ENCODE measurements around the gene ENPP7. TPM values are rescaled to one million over a fixed set of nuclear protein-coding genes. Genes with fewer than 3 reads are reported as not detected.

ENPP7 gene
- total RNA-seq, 1 experiment from 2014 or later = not detected

DNA sequence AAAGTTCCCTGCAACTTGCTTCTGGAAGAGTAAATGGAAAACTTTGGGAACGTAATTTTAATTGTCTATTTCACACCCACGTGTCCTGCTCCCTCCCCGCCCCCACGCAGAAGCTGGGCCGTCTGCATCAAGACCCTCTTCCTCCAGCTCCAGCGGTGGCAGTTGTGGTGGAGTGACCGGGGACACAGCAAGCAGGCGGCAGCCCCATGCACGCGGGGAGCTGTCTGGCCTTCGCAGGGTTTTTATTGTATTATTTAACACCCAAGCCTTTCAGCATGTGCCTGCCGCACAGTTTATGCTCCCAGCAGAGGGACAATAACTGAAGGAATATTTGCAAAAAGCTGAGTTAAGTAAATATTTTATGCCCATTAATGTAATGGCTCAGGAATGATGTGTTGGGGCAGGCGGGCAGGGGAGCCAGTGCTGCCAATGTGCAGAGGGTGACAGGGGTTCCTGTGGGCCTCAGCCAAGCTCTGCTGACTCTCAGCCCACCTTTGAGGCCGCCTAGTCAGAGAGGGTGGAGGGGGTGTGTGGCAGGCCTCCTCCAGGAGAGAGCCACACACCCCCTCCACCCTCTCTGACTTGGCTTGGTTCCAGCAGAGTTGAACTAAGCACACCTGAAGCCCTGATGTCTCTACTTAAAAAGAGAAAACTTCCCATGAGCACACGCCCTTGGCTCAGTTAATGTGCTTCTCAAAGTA, 32.4 kb upstream of the ENPP7 start:
- no peaks in the 10 kb centered on the region for H3K9me2 ChIP-seq (ENCODE audit: insufficient read depth)
- H3K27me3 ChIP-seq (ENCODE audit: insufficient read depth, low read length) = no peaks in the 10 kb centered on the region
- intact Hi-C loops (cut with micrococcal nuclease) = no loop called here
- DNase-seq (ENCODE audit: low read depth, low spot score) (no peak), ATAC-seq (no peak)
- H3K79me2 ChIP-seq (ENCODE audit: insufficient read depth, low read length) = no peaks in the 10 kb centered on the region
- H4K20me1 ChIP-seq (ENCODE audit: insufficient read depth) = no peaks in the 10 kb centered on the region
- no peak overlapping the region for H3K9ac ChIP-seq (ENCODE audit: low read length)
- no TSS peak for BruUV-seq (replicated peaks)
- H3K4me2 ChIP-seq (ENCODE audit: low read length) = no peak overlapping the region
- RAD21 ChIA-PET (ENCODE audit: low non-redundant PET in 1 of 2, low total read pairs in 2 of 2, uncharacterized antibody in 2 of 2, unreplicated experiment in 2 of 2) = no interaction called here
- POLR2A ChIA-PET = no interaction called here
- TF ChIP-seq, protein P1, sequence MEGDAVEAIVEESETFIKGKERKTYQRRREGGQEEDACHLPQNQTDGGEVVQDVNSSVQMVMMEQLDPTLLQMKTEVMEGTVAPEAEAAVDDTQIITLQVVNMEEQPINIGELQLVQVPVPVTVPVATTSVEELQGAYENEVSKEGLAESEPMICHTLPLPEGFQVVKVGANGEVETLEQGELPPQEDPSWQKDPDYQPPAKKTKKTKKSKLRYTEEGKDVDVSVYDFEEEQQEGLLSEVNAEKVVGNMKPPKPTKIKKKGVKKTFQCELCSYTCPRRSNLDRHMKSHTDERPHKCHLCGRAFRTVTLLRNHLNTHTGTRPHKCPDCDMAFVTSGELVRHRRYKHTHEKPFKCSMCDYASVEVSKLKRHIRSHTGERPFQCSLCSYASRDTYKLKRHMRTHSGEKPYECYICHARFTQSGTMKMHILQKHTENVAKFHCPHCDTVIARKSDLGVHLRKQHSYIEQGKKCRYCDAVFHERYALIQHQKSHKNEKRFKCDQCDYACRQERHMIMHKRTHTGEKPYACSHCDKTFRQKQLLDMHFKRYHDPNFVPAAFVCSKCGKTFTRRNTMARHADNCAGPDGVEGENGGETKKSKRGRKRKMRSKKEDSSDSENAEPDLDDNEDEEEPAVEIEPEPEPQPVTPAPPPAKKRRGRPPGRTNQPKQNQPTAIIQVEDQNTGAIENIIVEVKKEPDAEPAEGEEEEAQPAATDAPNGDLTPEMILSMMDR (IDR thresholded peaks at IDR 0.05 in 2 of 3, conservative IDR thresholded peaks at IDR 0.05 in 1 of 3; ENCODE audit: borderline replicate concordance in 1 of 3, insufficient read depth in 1 of 3, low read depth in 2 of 3, low read length in 2 of 3) = no peak
- TF ChIP-seq ZNF274 (IDR thresholded peaks at IDR 0.05; ENCODE audit: low read depth, low read length) (no peak), EGR1 (IDR thresholded peaks at IDR 0.05; ENCODE audit: low read depth) (no peak), MAX (IDR thresholded peaks at IDR 0.05) (no peak), EZH2phosphoT487 (IDR thresholded peaks at IDR 0.05; ENCODE audit: borderline replicate concordance) (no peak), SIN3A (IDR thresholded peaks at IDR 0.05; ENCODE audit: low read depth) (no peak), CBX3 (IDR thresholded peaks at IDR 0.05; ENCODE audit: low read depth) (no peak), RAD21 (IDR thresholded peaks at IDR 0.05; ENCODE audit: low read depth) (no peak), SRF (IDR thresholded peaks at IDR 0.05; ENCODE audit: low read depth) (no peak), ELF1 (IDR thresholded peaks at IDR 0.05; ENCODE audit: borderline replicate concordance, low read depth) (no peak), POLR2A (IDR thresholded peaks at IDR 0.05; ENCODE audit: borderline replicate concordance, extremely low read depth, insufficient read depth, insufficient read length) (no peak), YY1 (IDR thresholded peaks at IDR 0.05; ENCODE audit: extremely low read depth, insufficient replicate concordance, low read depth, low read length) (no peak), ZFX (IDR thresholded peaks at IDR 0.05) (no peak), SP1 (IDR thresholded peaks at IDR 0.05; ENCODE audit: low read depth) (no peak)
- TF ChIP-seq, protein P2, sequence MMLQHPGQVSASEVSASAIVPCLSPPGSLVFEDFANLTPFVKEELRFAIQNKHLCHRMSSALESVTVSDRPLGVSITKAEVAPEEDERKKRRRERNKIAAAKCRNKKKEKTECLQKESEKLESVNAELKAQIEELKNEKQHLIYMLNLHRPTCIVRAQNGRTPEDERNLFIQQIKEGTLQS (IDR thresholded peaks at IDR 0.05) = no peak
- TF ChIP-seq, protein P3, sequence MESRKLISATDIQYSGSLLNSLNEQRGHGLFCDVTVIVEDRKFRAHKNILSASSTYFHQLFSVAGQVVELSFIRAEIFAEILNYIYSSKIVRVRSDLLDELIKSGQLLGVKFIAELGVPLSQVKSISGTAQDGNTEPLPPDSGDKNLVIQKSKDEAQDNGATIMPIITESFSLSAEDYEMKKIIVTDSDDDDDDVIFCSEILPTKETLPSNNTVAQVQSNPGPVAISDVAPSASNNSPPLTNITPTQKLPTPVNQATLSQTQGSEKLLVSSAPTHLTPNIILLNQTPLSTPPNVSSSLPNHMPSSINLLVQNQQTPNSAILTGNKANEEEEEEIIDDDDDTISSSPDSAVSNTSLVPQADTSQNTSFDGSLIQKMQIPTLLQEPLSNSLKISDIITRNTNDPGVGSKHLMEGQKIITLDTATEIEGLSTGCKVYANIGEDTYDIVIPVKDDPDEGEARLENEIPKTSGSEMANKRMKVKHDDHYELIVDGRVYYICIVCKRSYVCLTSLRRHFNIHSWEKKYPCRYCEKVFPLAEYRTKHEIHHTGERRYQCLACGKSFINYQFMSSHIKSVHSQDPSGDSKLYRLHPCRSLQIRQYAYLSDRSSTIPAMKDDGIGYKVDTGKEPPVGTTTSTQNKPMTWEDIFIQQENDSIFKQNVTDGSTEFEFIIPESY (IDR thresholded peaks at IDR 0.05; ENCODE audit: extremely low read depth, insufficient replicate concordance, low read length) = no peak
- no peak overlapping the region for H2AFZ ChIP-seq (ENCODE audit: low read depth, low read length, poor library complexity, severe bottlenecking)
- no peaks in the 10 kb centered on the region for H3K36me3 ChIP-seq (ENCODE audit: control insufficient read depth in 1 of 2, insufficient read depth in 2 of 2, low read length in 2 of 2)
- H3K4me1 ChIP-seq (ENCODE audit: control insufficient read depth in 1 of 2, insufficient read depth in 2 of 2, low read length in 2 of 2) = peaks cover 15 to 26% of the 10 kb centered on the region in 2 experiments
- H3K9me3 ChIP-seq (ENCODE audit: control insufficient read depth in 1 of 2, insufficient read depth in 1 of 2, low read depth in 1 of 2, low read length in 2 of 2) = no peaks in the 10 kb centered on the region
- no peak overlapping the region for H3K4me3 ChIP-seq (replicated peaks in 1 of 2; ENCODE audit: low read depth in 1 of 2, low read length in 2 of 2)
- CTCF ChIA-PET = no interaction called here
- H3K27ac ChIP-seq (ENCODE audit: low read depth, low read length) = no peak overlapping the region
